GM18526 (cell line): ENCODE data around the gene SPINK2.

Experiments used
- POLR2A ChIP-seq: IDR thresholded peaks from 3 replicates; pipeline ENCODE4 v1.6.1; 2011; ENCODE audit not compliant: insufficient read length; ENCODE audit errors: extremely low read depth

The SPINK2 gene

GRCh38 chr4:56821381-56822243 lies at the start of gene SPINK2:
Gene SPINK2, minus strand, starts transcription at chr4:56821701. Its CDS starts 39 bp downstream, at chr4:56821662.
- TF ChIP-seq POLR2A, result no peak

GRCh38 chr4:56870946-56871345 lies 49.4 kb upstream of the SPINK2 start:
- TF ChIP-seq POLR2A, result no peak

- no peak for TF ChIP-seq POLR2A
Observed at GRCh38 chr4:56863441-56864139, 42.1 kb upstream of the SPINK2 start.

- TF ChIP-seq POLR2A, result no peak
Observed at GRCh38 chr4:56861360-56861759, 39.9 kb upstream of the SPINK2 start.

- TF ChIP-seq POLR2A, result no peak
Observed at GRCh38 chr4:56860781-56861180, 39.3 kb upstream of the SPINK2 start.

GRCh38 chr4:56859841-56860240 lies 38.3 kb upstream of the SPINK2 start:
- TF ChIP-seq POLR2A, result no peak

GRCh38 chr4:56857601-56858309 lies 36.3 kb upstream of the SPINK2 start:
- TF ChIP-seq POLR2A, result no peak

GRCh38 chr4:56856656-56857055 lies 35.2 kb upstream of the SPINK2 start:
- no peak for TF ChIP-seq POLR2A

GRCh38 chr4:56850910-56851309 lies 29.4 kb upstream of the SPINK2 start:
- TF ChIP-seq POLR2A, result no peak

GRCh38 chr4:56844802-56845580 lies 23.5 kb upstream of the SPINK2 start:
- TF ChIP-seq POLR2A, result no peak

- TF ChIP-seq POLR2A, result no peak
Observed at GRCh38 chr4:56843421-56843899, 22.0 kb upstream of the SPINK2 start.

GRCh38 chr4:56840559-56840958 lies 19.1 kb upstream of the SPINK2 start:
- TF ChIP-seq POLR2A, result no peak

GRCh38 chr4:56828784-56829535 lies 7.5 kb upstream of the SPINK2 start:
- TF ChIP-seq POLR2A, result no peak
